ENCODE measurements around the gene JARID2. TPM values are rescaled to one million over a fixed set of nuclear protein-coding genes. Genes with fewer than 3 reads are reported as not detected.

The JARID2 gene
- total RNA-seq, 2 donors from 2014 or later: 8.3 to 12.8 TPM

GRCh38 chr6:15386756-15387112 is 140.9 kb downstream of the JARID2 start:
- peaks cover 12 to 30% of the 10 kb centered on the region in 2 donors for H3K4me1 ChIP-seq (ENCODE audit: control insufficient read depth in 1 of 2, low read depth in 2 of 2)
- H3K4me3 ChIP-seq: no peak overlapping the region
- no peaks in the 10 kb centered on the region for H3K36me3 ChIP-seq
- ATAC-seq (ENCODE audit: insufficient number of reproducible peaks, low FRiP score, low read depth) (no peak), DNase-seq (ENCODE audit: low spot score) (no peak)
- H3K27ac ChIP-seq: no peak overlapping the region
- no peak for TF ChIP-seq CTCF (IDR thresholded peaks at IDR 0.05)
- H3K9me3 ChIP-seq: no peaks in the 10 kb centered on the region
- no peaks in the 10 kb centered on the region for H3K27me3 ChIP-seq (replicated peaks; ENCODE audit: insufficient read depth)

GRCh38 chr6:15387118-15387517 is 141.2 kb downstream of the JARID2 start:
- Histone ChIP-seq H3K27me3 (replicated peaks; ENCODE audit: insufficient read depth) (no peaks in the 10 kb centered on the region), H3K4me1 (ENCODE audit: control insufficient read depth in 1 of 2, low read depth in 2 of 2) (peaks cover 12 to 30% of the 10 kb centered on the region in 2 donors), H3K27ac (no peak overlapping the region), H3K4me3 (no peak overlapping the region), H3K9me3 (no peaks in the 10 kb centered on the region), H3K36me3 (no peaks in the 10 kb centered on the region)
- TF ChIP-seq CTCF (IDR thresholded peaks at IDR 0.05): no peak
- no peak for ATAC-seq (ENCODE audit: insufficient number of reproducible peaks, low FRiP score, low read depth)
- no peak for DNase-seq (ENCODE audit: low spot score)

GRCh38 chr6:15389084-15389764 is 143.4 kb downstream of the JARID2 start:
- Histone ChIP-seq H3K9me3 (no peaks in the 10 kb centered on the region), H3K27me3 (replicated peaks; ENCODE audit: insufficient read depth) (no peaks in the 10 kb centered on the region), H3K4me1 (ENCODE audit: control insufficient read depth in 1 of 2, low read depth in 2 of 2) (peaks cover 12 to 30% of the 10 kb centered on the region in 2 donors), H3K27ac (no peak overlapping the region), H3K4me3 (peak overlapping the region; percentile 10), H3K36me3 (no peaks in the 10 kb centered on the region)
- no peak for DNase-seq (ENCODE audit: low spot score)
- no peak for ATAC-seq (ENCODE audit: insufficient number of reproducible peaks, low FRiP score, low read depth)
- no peak for TF ChIP-seq CTCF (IDR thresholded peaks at IDR 0.05)

GRCh38 chr6:15389765-15390723 is 144.2 kb downstream of the JARID2 start:
- ATAC-seq (ENCODE audit: insufficient number of reproducible peaks, low FRiP score, low read depth): no peak
- peak; percentile 43 for TF ChIP-seq CTCF (IDR thresholded peaks at IDR 0.05)
- peaks cover 12 to 30% of the 10 kb centered on the region in 2 donors for H3K4me1 ChIP-seq (ENCODE audit: control insufficient read depth in 1 of 2, low read depth in 2 of 2)
- H3K27ac ChIP-seq: no peak overlapping the region
- no peaks in the 10 kb centered on the region for H3K36me3 ChIP-seq
- H3K4me3 ChIP-seq: peak overlapping the region; percentile 10
- H3K9me3 ChIP-seq: no peaks in the 10 kb centered on the region
- DNase-seq (ENCODE audit: low spot score): no peak
- H3K27me3 ChIP-seq (replicated peaks; ENCODE audit: insufficient read depth): no peaks in the 10 kb centered on the region

GRCh38 chr6:15391500-15391899 is 145.6 kb downstream of the JARID2 start:
- H3K4me1 ChIP-seq (ENCODE audit: control insufficient read depth in 1 of 2, low read depth in 2 of 2): peaks cover 12 to 30% of the 10 kb centered on the region in 2 donors
- H3K27me3 ChIP-seq (replicated peaks; ENCODE audit: insufficient read depth): no peaks in the 10 kb centered on the region
- TF ChIP-seq CTCF (IDR thresholded peaks at IDR 0.05): no peak
- H3K4me3 ChIP-seq: no peak overlapping the region
- no peak for ATAC-seq (ENCODE audit: insufficient number of reproducible peaks, low FRiP score, low read depth)
- H3K27ac ChIP-seq: no peak overlapping the region
- no peaks in the 10 kb centered on the region for H3K36me3 ChIP-seq
- H3K9me3 ChIP-seq: no peaks in the 10 kb centered on the region
- no peak for DNase-seq (ENCODE audit: low spot score)

All from thoracic aorta (tissue), 2 donors.